Liver (tissue), 3 donors: Measurements from ENCODE around the gene ECD.

Experiments used
- EGR1 ChIP-seq, 2 donors: IDR thresholded peaks; 2 replicates each; pipeline ENCODE4 v1.6.1; 2016 to 2018; ENCODE audit warnings: antibody characterized with exemption in 2 of 2, low read depth in 2 of 2
- GABPA ChIP-seq, 2 donors: IDR thresholded peaks in 1 of 2; conservative IDR thresholded peaks in 1 of 2; 2 replicates each; pipeline ENCODE4 v1.6.1; 2016; ENCODE audit warnings: antibody characterized with exemption in 2 of 2, mild to moderate bottlenecking in 1 of 2, moderate library complexity in 1 of 2
- HNF4A ChIP-seq, 2 donors: conservative IDR thresholded peaks; 2 replicates each; pipeline ENCODE4 v1.6.1; 2016; ENCODE audit warnings: antibody characterized with exemption in 2 of 2, mild to moderate bottlenecking in 2 of 2
- RAD21 ChIP-seq, 2 donors: IDR thresholded peaks; 2 replicates each; pipeline ENCODE4 v1.6.1; 2016; ENCODE audit warnings: antibody characterized with exemption in 2 of 2, mild to moderate bottlenecking in 2 of 2
- SP1 ChIP-seq: IDR thresholded peaks from 2 replicates; pipeline ENCODE4 v1.6.1; 2018; ENCODE audit warnings: antibody characterized with exemption, mild to moderate bottlenecking
- YY1 ChIP-seq: IDR thresholded peaks from 2 replicates; pipeline ENCODE4 v1.6.1; 2016; ENCODE audit warnings: antibody characterized with exemption, mild to moderate bottlenecking
- TF ChIP-seq, protein P1 (sequence below): fragments of 150-350 bp; IDR thresholded peaks from 2 replicates; pipeline ENCODE4 v1.5.1; 2017; ENCODE audit warnings: improper control_type of control experiment, low read depth, low read length; ENCODE audit not compliant: missing input control
- TF ChIP-seq, protein P2 (sequence below): IDR thresholded peaks from 2 replicates; pipeline ENCODE4 v1.6.1; 2016; ENCODE audit warnings: antibody characterized with exemption
- TF ChIP-seq, protein P3 (sequence below): IDR thresholded peaks from 2 replicates; pipeline ENCODE4 v1.6.1; 2016; ENCODE audit warnings: antibody characterized with exemption, mild to moderate bottlenecking
- TF ChIP-seq, protein P4 (sequence below): IDR thresholded peaks from 2 replicates; pipeline ENCODE4 v1.6.1; 2016; ENCODE audit warnings: antibody characterized with exemption
- donor health status: healthy.
- donor health status: healthy.

DNA sequence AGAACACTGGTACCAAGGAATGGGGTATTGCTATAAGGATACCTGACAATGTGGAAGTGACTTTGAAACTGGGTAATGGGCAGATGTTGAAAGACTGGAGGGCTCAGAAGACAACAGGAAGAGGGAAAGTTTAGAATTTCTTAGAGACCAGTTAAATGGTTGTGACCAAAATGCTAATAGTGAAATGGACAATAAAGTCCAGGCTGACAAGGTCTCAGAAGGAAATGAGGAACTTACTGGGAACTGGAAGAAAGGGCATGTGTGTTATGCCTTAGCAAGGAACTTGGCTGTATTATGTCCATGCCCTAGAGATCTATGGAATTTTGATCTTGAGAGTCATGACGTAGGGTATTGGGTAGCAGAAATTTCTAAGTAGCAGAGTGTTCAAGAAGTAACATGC lies 38.1 kb upstream of the ECD start:
- TF ChIP-seq, protein P1, sequence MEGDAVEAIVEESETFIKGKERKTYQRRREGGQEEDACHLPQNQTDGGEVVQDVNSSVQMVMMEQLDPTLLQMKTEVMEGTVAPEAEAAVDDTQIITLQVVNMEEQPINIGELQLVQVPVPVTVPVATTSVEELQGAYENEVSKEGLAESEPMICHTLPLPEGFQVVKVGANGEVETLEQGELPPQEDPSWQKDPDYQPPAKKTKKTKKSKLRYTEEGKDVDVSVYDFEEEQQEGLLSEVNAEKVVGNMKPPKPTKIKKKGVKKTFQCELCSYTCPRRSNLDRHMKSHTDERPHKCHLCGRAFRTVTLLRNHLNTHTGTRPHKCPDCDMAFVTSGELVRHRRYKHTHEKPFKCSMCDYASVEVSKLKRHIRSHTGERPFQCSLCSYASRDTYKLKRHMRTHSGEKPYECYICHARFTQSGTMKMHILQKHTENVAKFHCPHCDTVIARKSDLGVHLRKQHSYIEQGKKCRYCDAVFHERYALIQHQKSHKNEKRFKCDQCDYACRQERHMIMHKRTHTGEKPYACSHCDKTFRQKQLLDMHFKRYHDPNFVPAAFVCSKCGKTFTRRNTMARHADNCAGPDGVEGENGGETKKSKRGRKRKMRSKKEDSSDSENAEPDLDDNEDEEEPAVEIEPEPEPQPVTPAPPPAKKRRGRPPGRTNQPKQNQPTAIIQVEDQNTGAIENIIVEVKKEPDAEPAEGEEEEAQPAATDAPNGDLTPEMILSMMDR, result no peak
- TF ChIP-seq, protein P2, sequence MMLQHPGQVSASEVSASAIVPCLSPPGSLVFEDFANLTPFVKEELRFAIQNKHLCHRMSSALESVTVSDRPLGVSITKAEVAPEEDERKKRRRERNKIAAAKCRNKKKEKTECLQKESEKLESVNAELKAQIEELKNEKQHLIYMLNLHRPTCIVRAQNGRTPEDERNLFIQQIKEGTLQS, result no peak
- TF ChIP-seq, protein P3, sequence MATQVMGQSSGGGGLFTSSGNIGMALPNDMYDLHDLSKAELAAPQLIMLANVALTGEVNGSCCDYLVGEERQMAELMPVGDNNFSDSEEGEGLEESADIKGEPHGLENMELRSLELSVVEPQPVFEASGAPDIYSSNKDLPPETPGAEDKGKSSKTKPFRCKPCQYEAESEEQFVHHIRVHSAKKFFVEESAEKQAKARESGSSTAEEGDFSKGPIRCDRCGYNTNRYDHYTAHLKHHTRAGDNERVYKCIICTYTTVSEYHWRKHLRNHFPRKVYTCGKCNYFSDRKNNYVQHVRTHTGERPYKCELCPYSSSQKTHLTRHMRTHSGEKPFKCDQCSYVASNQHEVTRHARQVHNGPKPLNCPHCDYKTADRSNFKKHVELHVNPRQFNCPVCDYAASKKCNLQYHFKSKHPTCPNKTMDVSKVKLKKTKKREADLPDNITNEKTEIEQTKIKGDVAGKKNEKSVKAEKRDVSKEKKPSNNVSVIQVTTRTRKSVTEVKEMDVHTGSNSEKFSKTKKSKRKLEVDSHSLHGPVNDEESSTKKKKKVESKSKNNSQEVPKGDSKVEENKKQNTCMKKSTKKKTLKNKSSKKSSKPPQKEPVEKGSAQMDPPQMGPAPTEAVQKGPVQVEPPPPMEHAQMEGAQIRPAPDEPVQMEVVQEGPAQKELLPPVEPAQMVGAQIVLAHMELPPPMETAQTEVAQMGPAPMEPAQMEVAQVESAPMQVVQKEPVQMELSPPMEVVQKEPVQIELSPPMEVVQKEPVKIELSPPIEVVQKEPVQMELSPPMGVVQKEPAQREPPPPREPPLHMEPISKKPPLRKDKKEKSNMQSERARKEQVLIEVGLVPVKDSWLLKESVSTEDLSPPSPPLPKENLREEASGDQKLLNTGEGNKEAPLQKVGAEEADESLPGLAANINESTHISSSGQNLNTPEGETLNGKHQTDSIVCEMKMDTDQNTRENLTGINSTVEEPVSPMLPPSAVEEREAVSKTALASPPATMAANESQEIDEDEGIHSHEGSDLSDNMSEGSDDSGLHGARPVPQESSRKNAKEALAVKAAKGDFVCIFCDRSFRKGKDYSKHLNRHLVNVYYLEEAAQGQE, result no peak
- no peak for TF ChIP-seq GABPA (IDR thresholded peaks at IDR 0.05 in 1 of 2, conservative IDR thresholded peaks at IDR 0.05 in 1 of 2)
- no peak for TF ChIP-seq YY1
- no peak for TF ChIP-seq HNF4A (conservative IDR thresholded peaks at IDR 0.05)
- TF ChIP-seq EGR1 (IDR thresholded peaks at IDR 0.05; ENCODE audit: low read depth in 2 of 2), result no peak
- TF ChIP-seq SP1, result no peak
- TF ChIP-seq, protein P4, sequence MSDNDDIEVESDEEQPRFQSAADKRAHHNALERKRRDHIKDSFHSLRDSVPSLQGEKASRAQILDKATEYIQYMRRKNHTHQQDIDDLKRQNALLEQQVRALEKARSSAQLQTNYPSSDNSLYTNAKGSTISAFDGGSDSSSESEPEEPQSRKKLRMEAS, result no peak
- no peak for TF ChIP-seq RAD21 (IDR thresholded peaks at IDR 0.05)
